ENCODE data around the gene ARHGAP23. TPM values are rescaled to one million over a fixed set of nuclear protein-coding genes. Genes with fewer than 3 reads are reported as not detected.

ARHGAP23 gene
- polyA plus RNA-seq, 1 donor from 2014 or later: 1.6 TPM

- TF ChIP-seq REST (IDR thresholded peaks at IDR 0.05; ENCODE audit: borderline replicate concordance) (no peak), CTCF (IDR thresholded peaks at IDR 0.05; ENCODE audit: poor library complexity, severe bottlenecking) (no peak), RAD21 (conservative IDR thresholded peaks at IDR 0.05) (no peak), POLR2AphosphoS5 (IDR thresholded peaks at IDR 0.05) (no peak), EP300 (conservative IDR thresholded peaks at IDR 0.05; ENCODE audit: poor library complexity, severe bottlenecking) (no peak), TAF1 (IDR thresholded peaks at IDR 0.05; ENCODE audit: low read depth) (no peak), SMC3 (conservative IDR thresholded peaks at IDR 0.05; ENCODE audit: poor library complexity) (no peak), MXI1 (conservative IDR thresholded peaks at IDR 0.05; ENCODE audit: poor library complexity, severe bottlenecking) (no peak), EZH2 (IDR thresholded peaks at IDR 0.05; ENCODE audit: borderline replicate concordance, insufficient read depth, low read length, poor library complexity, severe bottlenecking) (no peak)
Measured at GRCh38 chr17:38451840-38452529, 23.7 kb downstream of the ARHGAP23 start.

GRCh38 chr17:38452719-38453118 lies 24.5 kb downstream of the ARHGAP23 start:
- no peak overlapping the region for H3K9ac ChIP-seq (ENCODE audit: low read length)
- H4K20me1 ChIP-seq (ENCODE audit: insufficient read depth): no peaks in the 10 kb centered on the region
- no peak overlapping the region for H2AFZ ChIP-seq (ENCODE audit: low read depth, low read length)
- H3K9me2 ChIP-seq (ENCODE audit: insufficient read depth, low read length): no peaks in the 10 kb centered on the region
- no peaks in the 10 kb centered on the region for H3K36me3 ChIP-seq (ENCODE audit: insufficient read depth, low read length)
- H3K27ac ChIP-seq (ENCODE audit: low read length): no peak overlapping the region
- H3K4me2 ChIP-seq (ENCODE audit: low read length): no peak overlapping the region
- no peaks in the 10 kb centered on the region for H3K79me2 ChIP-seq (replicated peaks; ENCODE audit: insufficient read depth, low read length)
- no peaks in the 10 kb centered on the region for H3K9me3 ChIP-seq (ENCODE audit: low read length)
- H3K27me3 ChIP-seq (ENCODE audit: insufficient read depth, low read depth, low read length): peaks cover 37% of the 10 kb centered on the region
- no peak overlapping the region for H3K4me3 ChIP-seq (ENCODE audit: low read length)
- no peaks in the 10 kb centered on the region for H3F3A ChIP-seq (ENCODE audit: insufficient read depth, low read length, poor library complexity, severe bottlenecking)
- TF ChIP-seq SMC3 (conservative IDR thresholded peaks at IDR 0.05; ENCODE audit: poor library complexity) (no peak), REST (IDR thresholded peaks at IDR 0.05; ENCODE audit: borderline replicate concordance) (no peak), CTCF (IDR thresholded peaks at IDR 0.05; ENCODE audit: poor library complexity, severe bottlenecking) (no peak), POLR2AphosphoS5 (IDR thresholded peaks at IDR 0.05) (no peak), MXI1 (conservative IDR thresholded peaks at IDR 0.05; ENCODE audit: poor library complexity, severe bottlenecking) (no peak), EZH2 (IDR thresholded peaks at IDR 0.05; ENCODE audit: borderline replicate concordance, insufficient read depth, low read length, poor library complexity, severe bottlenecking) (no peak), EP300 (conservative IDR thresholded peaks at IDR 0.05; ENCODE audit: poor library complexity, severe bottlenecking) (no peak), RAD21 (conservative IDR thresholded peaks at IDR 0.05) (no peak), TAF1 (IDR thresholded peaks at IDR 0.05; ENCODE audit: low read depth) (no peak)

More at GRCh38 chr17:38451840-38452529, 23.7 kb downstream of the ARHGAP23 start:
- Histone ChIP-seq H3K79me2 (replicated peaks; ENCODE audit: insufficient read depth, low read length) (no peaks in the 10 kb centered on the region), H3K9me3 (ENCODE audit: low read length) (no peaks in the 10 kb centered on the region), H2AFZ (ENCODE audit: low read depth, low read length) (no peak overlapping the region), H4K20me1 (ENCODE audit: insufficient read depth) (no peaks in the 10 kb centered on the region), H3K9ac (ENCODE audit: low read length) (no peak overlapping the region), H3F3A (ENCODE audit: insufficient read depth, low read length, poor library complexity, severe bottlenecking) (no peaks in the 10 kb centered on the region), H3K4me3 (ENCODE audit: low read length) (no peak overlapping the region), H3K9me2 (ENCODE audit: insufficient read depth, low read length) (no peaks in the 10 kb centered on the region), H3K36me3 (ENCODE audit: insufficient read depth, low read length) (no peaks in the 10 kb centered on the region), H3K4me2 (ENCODE audit: low read length) (no peak overlapping the region), H3K27ac (ENCODE audit: low read length) (no peak overlapping the region), H3K27me3 (ENCODE audit: insufficient read depth, low read depth, low read length) (peaks cover 37% of the 10 kb centered on the region)

All from neural cell (in vitro differentiated cells).